Psoas muscle (tissue), 8 donors: ENCODE measurements around the gene PRRT2. TPM values are rescaled to one million over a fixed set of nuclear protein-coding genes. Genes with fewer than 3 reads are reported as not detected.
A peak's percentile ranks its signal among the peaks of the same experiment; 100 is the strongest.
"Not testable (repeated sequence)": the region's sequence is repeated elsewhere in the genome, so short reads cannot be mapped to it uniquely, and the experiment has no call there.

Experiments used
- ATAC-seq, 4 donors: fragments of 200-7000 bp; cut with Tn5 transposase; one replicate each; pipeline ENCODE4 v1.9.1; 2020; ENCODE audit warnings: moderate library complexity in 3 of 4, mild to moderate bottlenecking in 2 of 4
- DNase-seq, 2 donors: peaks; one replicate each; pipeline ENCODE4 v3.0.0-alpha.2; 2020
- H3K27ac ChIP-seq: fragments of 200-600 bp; one replicate; pipeline ENCODE4 v1.8.0; 2022
- H3K27me3 ChIP-seq, 3 donors: fragments of 200-600 bp in 1 of 3; one replicate each; pipeline versions ENCODE4 v1.6.1 to v1.8.0; 2013 to 2022; ENCODE audit warnings: low read length in 2 of 3, mild to moderate bottlenecking in 2 of 3, moderate library complexity in 1 of 3; ENCODE audit not compliant: insufficient read depth in 3 of 3
- H3K36me3 ChIP-seq, 2 donors: fragments of 200-600 bp in 1 of 2; one replicate each; pipeline versions ENCODE4 v1.6.1 to v1.8.0; 2013 to 2022; ENCODE audit warnings: low read depth in 1 of 2, mild to moderate bottlenecking in 1 of 2, moderate library complexity in 1 of 2; ENCODE audit not compliant: insufficient read depth in 1 of 2
- H3K4me1 ChIP-seq: fragments of 200-600 bp; one replicate; pipeline ENCODE4 v1.8.0; 2022
- H3K4me3 ChIP-seq: fragments of 200-600 bp; one replicate; pipeline ENCODE4 v1.8.0; 2022; ENCODE audit warnings: mild to moderate bottlenecking
- H3K9me3 ChIP-seq: fragments of 200-600 bp; one replicate; pipeline ENCODE4 v1.8.0; 2022
- WGBS, 3 donors: extraction: QIAGEN DNeasy Blood & Tissue Kit; methylation state at CpG; one replicate each; pipeline versions ENCODE4 v1.1.6 to v1.1.7; 2013; 5-methylcytosine and 5-hydroxymethylcytosine counted together
- intact Hi-C, 2 donors: fragments of 100-400 bp; cut with DNase I; formaldehyde crosslinking; loops; one replicate each; pipeline versions ENCODE4 v1.11.0 to v1.14.2; 2022
- polyA plus RNA-seq, 3 donors: library from polyadenylated mRNA; stranded (reverse); fragments of 200-250 nt; gene quantifications; one replicate each; pipeline ENCODE4 v1.2.3, GENCODE V29; 2013
- total RNA-seq, 4 donors: library from RNA; stranded (reverse); fragmentation: NEBNext Ultra II Directional in 2 of 4; extraction: Animal tissue kit (Norgen Biotek cat#: 25700) in 2 of 4; gene quantifications; one replicate each; pipeline versions ENCODE4 v1.2.1 to v1.2.4, GENCODE V29; 2021 to 2023
- TF ChIP-seq, protein P1 (sequence below): fragments of 200-600 bp; IDR thresholded peaks from one replicate; pipeline ENCODE4 v1.8.0; 2022; ENCODE audit warnings: antibody characterized with exemption
- donor health status: healthy with polysubstance abuse.
- donor health status: DM: no; HTN: no; CAD: no; lungs with moderate emphysema.
- donor health status: Bipolar disorder and iron deficiency.
- donor health status: healthy.
- donor health status: DM: yes; HTN: yes; CAD: no.
- donor health status: DM: no; HTN: no; CAD: no.
- donor health status: DM: no; HTN: no; CAD: no.
- donor health status: DM: yes; HTN: yes; CAD: no.

The PRRT2 gene
- total and polyA plus RNA-seq, 7 donors, result 0.17 to 1.8 (median 0.44) TPM

DNA sequence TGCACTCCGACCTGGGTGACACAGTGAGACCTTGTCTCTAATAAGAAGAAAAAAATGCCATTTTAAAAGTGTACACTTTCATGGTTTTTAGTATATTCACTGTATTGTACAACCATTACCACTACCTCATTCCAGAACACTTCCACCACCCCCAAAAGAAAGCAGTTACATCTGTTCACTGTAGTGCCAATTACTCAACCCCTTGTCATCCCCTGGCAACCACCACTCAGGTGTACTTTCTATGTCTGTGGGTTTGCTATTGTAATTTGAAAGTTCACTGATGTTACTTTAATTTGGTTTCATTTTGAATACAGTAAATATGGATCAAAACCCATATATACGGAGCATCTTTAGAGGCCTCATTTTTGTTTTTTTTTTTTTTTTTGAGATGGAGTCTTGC is 27.8 kb upstream of the PRRT2 start:
- TF ChIP-seq, protein P1, sequence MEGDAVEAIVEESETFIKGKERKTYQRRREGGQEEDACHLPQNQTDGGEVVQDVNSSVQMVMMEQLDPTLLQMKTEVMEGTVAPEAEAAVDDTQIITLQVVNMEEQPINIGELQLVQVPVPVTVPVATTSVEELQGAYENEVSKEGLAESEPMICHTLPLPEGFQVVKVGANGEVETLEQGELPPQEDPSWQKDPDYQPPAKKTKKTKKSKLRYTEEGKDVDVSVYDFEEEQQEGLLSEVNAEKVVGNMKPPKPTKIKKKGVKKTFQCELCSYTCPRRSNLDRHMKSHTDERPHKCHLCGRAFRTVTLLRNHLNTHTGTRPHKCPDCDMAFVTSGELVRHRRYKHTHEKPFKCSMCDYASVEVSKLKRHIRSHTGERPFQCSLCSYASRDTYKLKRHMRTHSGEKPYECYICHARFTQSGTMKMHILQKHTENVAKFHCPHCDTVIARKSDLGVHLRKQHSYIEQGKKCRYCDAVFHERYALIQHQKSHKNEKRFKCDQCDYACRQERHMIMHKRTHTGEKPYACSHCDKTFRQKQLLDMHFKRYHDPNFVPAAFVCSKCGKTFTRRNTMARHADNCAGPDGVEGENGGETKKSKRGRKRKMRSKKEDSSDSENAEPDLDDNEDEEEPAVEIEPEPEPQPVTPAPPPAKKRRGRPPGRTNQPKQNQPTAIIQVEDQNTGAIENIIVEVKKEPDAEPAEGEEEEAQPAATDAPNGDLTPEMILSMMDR, result no peak
- no peaks in the 10 kb centered on the region for H3K36me3 ChIP-seq
- no peak overlapping the region for H3K27ac ChIP-seq
- intact Hi-C loops, result loop anchor here (2.0 to 10.0 kb wide), 3 partner anchors 33 to 79 kb away; partner anchors contain the start of genes C16orf54 (in 1 of the 2) and PAGR1 (in 1 of the 2)
- WGBS, 3 donors, result 89 to 98% (median 93%) methylated on average over 2 of the region's 2 CpGs
- H3K27me3 ChIP-seq, result no peaks in the 10 kb centered on the region
- peaks cover 3% of the 10 kb centered on the region for H3K4me1 ChIP-seq
- no peak overlapping the region for H3K4me3 ChIP-seq
- no peaks in the 10 kb centered on the region for H3K9me3 ChIP-seq
- ATAC-seq (no peak), DNase-seq (no peak)

DNA sequence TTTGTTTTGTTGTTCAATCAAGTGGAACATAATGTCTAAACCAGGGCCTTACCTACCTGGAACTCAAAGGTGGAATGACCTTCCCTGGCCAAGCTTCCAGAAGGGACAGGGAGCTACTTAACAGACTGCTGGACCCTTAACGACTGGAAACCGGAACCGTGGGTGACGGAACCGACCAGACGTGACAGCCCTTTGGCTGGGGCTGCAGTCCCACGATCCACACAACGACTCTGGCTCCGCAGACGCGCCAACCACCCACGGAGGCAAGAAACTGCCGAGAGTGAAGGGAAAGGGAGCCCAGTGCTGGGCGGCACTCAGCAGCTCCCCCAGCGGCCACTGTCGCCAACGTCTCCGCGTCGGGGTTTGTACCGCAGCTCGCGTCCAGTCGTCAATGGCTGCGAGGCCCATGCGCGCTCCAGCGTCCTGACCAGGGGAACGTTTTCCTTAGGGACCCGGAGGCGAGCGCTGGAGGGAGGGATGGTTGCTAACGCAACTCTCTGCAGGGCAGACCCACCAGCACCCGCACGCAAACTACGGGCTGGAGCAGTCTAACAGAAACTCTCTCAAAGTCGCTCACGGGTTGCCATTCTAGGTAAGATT is 27.0 kb upstream of the PRRT2 start:
- TF ChIP-seq, protein P1, result peak; percentile 85
- Histone ChIP-seq H3K4me1 (peaks cover 11% of the 10 kb centered on the region), H3K27me3 (no peaks in the 10 kb centered on the region), H3K36me3 (no peaks in the 10 kb centered on the region), H3K27ac (no peak overlapping the region), H3K9me3 (no peaks in the 10 kb centered on the region), H3K4me3 (peak overlapping the region; percentile 57)
- DNase-seq (peak; percentile 80 to 88), ATAC-seq (peak; percentile 83 to 93 (median 92))
- 6 to 7% (median 7%) methylated on average over 37 to 38 of the region's 38 CpGs for WGBS, 3 donors
- intact Hi-C loops, result loop anchor here (2.0 to 10.0 kb wide), 3 partner anchors 32 to 80 kb away; partner anchors contain the start of genes C16orf54 (in 1 of the 2) and PAGR1 (in 1 of the 2)

GRCh38 chr16:29787155-29787554 is 24.8 kb upstream of the PRRT2 start:
- H3K4me1 ChIP-seq, result peaks cover 21% of the 10 kb centered on the region
- DNase-seq, H3K27me3 ChIP-seq, H3K36me3 ChIP-seq, H3K27ac ChIP-seq, H3K9me3 ChIP-seq, ATAC-seq, H3K4me3 ChIP-seq: not testable (repeated sequence)
- intact Hi-C loops, result loop anchor here in 1 of 2 donors (10.0 kb wide), 1 partner anchor 82 kb away; no protein-coding TSS in a partner anchor
- WGBS, 3 donors, result 84 to 90% (median 88%) methylated on average over 4 of the region's 4 CpGs

- intact Hi-C loops, result loop anchor here (5.0 to 10.0 kb wide), 2 partner anchors 85 to 213 kb away; no protein-coding TSS in a partner anchor
- Histone ChIP-seq H3K27ac (peak overlapping the region; percentile 91), H3K36me3 (no peaks in the 10 kb centered on the region), H3K4me1 (peaks cover 20% of the 10 kb centered on the region), H3K27me3 (no peaks in the 10 kb centered on the region), H3K4me3 (peak overlapping the region; percentile 83), H3K9me3 (no peaks in the 10 kb centered on the region)
- DNase-seq, result no peak
- TF ChIP-seq, protein P1, result no peak
- WGBS, 3 donors, result 51 to 56% (median 52%) methylated on average over 20 of the region's 20 CpGs
- ATAC-seq, result no peak
Observed at GRCh38 chr16:29789775-29790182, 22.2 kb upstream of the PRRT2 start.

DNA sequence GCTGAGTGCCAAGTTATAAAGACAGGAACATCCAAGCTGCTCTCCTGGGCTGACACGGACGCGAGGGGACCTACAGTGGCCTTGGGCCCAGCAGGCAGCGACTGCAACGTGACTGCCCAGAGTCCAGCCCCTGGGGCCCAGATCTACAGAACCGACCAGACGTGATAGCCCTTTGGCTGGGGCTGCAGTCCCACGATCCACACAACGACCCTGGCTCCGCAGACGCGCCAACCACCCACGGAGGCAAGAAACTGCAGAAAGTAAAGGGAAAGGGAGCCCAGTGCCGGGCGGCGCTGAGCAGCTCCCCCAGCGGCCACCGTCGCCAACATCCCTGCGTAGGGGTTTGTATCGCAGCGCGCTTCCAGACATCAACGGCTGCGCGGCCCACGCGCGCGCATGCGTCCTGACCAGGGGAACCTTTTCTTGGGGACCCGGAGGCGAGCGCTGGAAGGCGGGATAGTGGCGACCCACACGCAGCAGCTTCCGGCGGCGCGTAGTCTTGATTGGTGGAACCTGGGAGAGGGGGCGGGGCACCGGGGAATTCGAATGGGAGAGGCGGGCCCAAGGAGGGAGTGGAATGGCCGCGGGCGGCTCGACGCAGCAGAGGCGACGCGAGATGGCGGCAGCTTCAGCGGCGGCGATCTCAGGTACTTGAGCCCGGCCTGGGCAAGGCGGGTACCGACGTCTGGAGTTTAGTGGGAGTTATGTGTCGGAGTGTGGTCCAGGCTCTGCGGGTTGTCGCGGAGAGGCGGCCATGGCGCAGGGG is 21.6 kb upstream of the PRRT2 start, which contains the start of gene KIF22:
Gene KIF22 (plus strand): TSS at position 569 of the 766 bp plus-strand sequence. CDS start 9 bp downstream, at position 578.
- intact Hi-C loops, result loop anchor here in 1 of 2 donors (5.0 kb wide), 1 partner anchor 212 kb away; no protein-coding TSS in a partner anchor
- no peaks in the 10 kb centered on the region for H3K9me3 ChIP-seq
- 0 to 1% (median 0%) methylated on average over 54 to 67 of the region's 67 CpGs for WGBS, 3 donors

More for the DNA sequence above, 21.6 kb upstream of the PRRT2 start, which contains the start of gene KIF22:
- peak; percentile 99 to 100 (median 99) for ATAC-seq
- Histone ChIP-seq H3K27ac (peak within 1 kb of the TSS; percentile 91), H3K36me3 (no peaks in the 10 kb centered on the region), H3K4me1 (peaks cover 18% of the 10 kb centered on the region), H3K4me3 (peak within 1 kb of the TSS; percentile 83), H3K27me3 (no peaks in the 10 kb centered on the region)
- peak; percentile 99 to 100 for DNase-seq
- TF ChIP-seq, protein P1, result peak; percentile 68
